GM12864 (cell line): ENCODE results near the gene MYH3.

Experiments
- DNase-seq: peaks from one replicate; pipeline ENCODE4 v3.0.0-alpha.2; 2011; ENCODE audit warnings: low read depth
- H3K4me3 ChIP-seq: 2 replicates; pipeline ENCODE4 v1.5.1; 2011; ENCODE audit warnings: mild to moderate bottlenecking, low read depth, low read length, control low read depth
- CTCF ChIP-seq: IDR thresholded peaks from 2 replicates; pipeline ENCODE4 v1.5.1; 2011; ENCODE audit warnings: low read depth, mild to moderate bottlenecking, moderate library complexity, low read length, control low read depth, inconsistent platforms; ENCODE audit errors: missing control alignments

Gene MYH3

GRCh38 chr17:10687499-10687898, 30.4 kb upstream of the MYH3 start:
- H3K4me3 ChIP-seq = no peak overlapping the region
- no peak for TF ChIP-seq CTCF
- DNase-seq = no peak

GRCh38 chr17:10683853-10684252, 26.7 kb upstream of the MYH3 start:
- TF ChIP-seq CTCF = peak; percentile 56
- H3K4me3 ChIP-seq = no peak overlapping the region
- DNase-seq = no peak

- no peak for TF ChIP-seq CTCF
- no peak for DNase-seq
- H3K4me3 ChIP-seq = no peak overlapping the region
Measured at GRCh38 chr17:10681866-10682446, 24.8 kb upstream of the MYH3 start.

- no peak overlapping the region for H3K4me3 ChIP-seq
- TF ChIP-seq CTCF = no peak
- DNase-seq = no peak
Measured at GRCh38 chr17:10674704-10675103, 17.6 kb upstream of the MYH3 start.

DNA sequence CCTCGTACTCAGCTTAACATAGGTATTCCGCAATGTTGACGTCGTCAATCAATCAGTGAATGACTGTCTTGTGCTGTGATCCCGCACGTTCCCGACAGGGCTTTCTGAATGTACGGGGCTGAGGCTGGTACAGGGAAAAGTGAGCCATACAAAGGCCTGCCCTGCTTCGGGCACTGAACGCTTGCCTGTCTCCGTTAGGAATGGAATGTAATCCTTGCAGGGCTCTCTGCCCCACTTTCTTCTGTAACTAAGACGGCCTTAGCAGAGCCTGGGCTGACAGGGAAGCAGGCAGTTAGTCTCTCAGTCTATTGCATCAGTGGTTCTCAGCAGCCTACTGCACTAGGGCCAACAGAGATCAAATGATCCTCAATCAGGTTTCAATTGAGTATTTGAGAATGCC, 16.2 kb upstream of the MYH3 start:
- no peak for TF ChIP-seq CTCF
- H3K4me3 ChIP-seq = no peak overlapping the region
- DNase-seq = no peak

- no peak for DNase-seq
- no peak overlapping the region for H3K4me3 ChIP-seq
- no peak for TF ChIP-seq CTCF
Measured at GRCh38 chr17:10668775-10669174, 11.7 kb upstream of the MYH3 start.

GRCh38 chr17:10666906-10667305, 9.8 kb upstream of the MYH3 start:
- DNase-seq = no peak
- no peak overlapping the region for H3K4me3 ChIP-seq
- no peak for TF ChIP-seq CTCF
